Testis (tissue), 5 donors: ENCODE results near the gene ADNP. TPM values are rescaled to one million over a fixed set of nuclear protein-coding genes. Genes with fewer than 3 reads are reported as not detected.
"Not testable (repeated sequence)": the region's sequence is repeated elsewhere in the genome, so short reads cannot be mapped to it uniquely, and the experiment has no call there.

Experiments used
- DNase-seq: peaks from one replicate; pipeline ENCODE4 v3.0.0-alpha.2; 2019
- H3K27ac ChIP-seq, 2 donors: fragments of 200-600 bp; sonication (generic); one replicate each; pipeline ENCODE4 v1.5.1; 2019
- H3K27me3 ChIP-seq: fragments of 200-600 bp; sonication (generic); one replicate; pipeline ENCODE4 v1.5.1; 2019
- H3K36me3 ChIP-seq: fragments of 200-600 bp; sonication (generic); one replicate; pipeline ENCODE4 v1.5.1; 2017; ENCODE audit warnings: low read depth; ENCODE audit errors: missing control alignments
- H3K4me1 ChIP-seq: fragments of 200-600 bp; sonication (generic); one replicate; pipeline ENCODE4 v1.5.1; 2019
- H3K4me3 ChIP-seq, 2 donors: fragments of 200-600 bp; sonication (generic); one replicate each; pipeline ENCODE4 v1.5.1; 2017 to 2019
- H3K9me3 ChIP-seq: fragments of 200-600 bp; sonication (generic); one replicate; pipeline ENCODE4 v1.5.1; 2017
- CTCF ChIP-seq, 3 experiments: fragments of 450-650 bp in 2 of 3; fragments of 200-600 bp in 1 of 3; sonication (generic) in 1 of 3; IDR thresholded peaks; one replicate each; pipeline ENCODE4 v1.5.1; 2016 to 2019; ENCODE audit warnings: antibody characterized with exemption in 3 of 3, mild to moderate bottlenecking in 2 of 3, moderate library complexity in 1 of 3
- POLR2A ChIP-seq: fragments of 450-650 bp; IDR thresholded peaks from one replicate; pipeline ENCODE4 v1.6.1; 2017; ENCODE audit warnings: antibody characterized with exemption, mild to moderate bottlenecking, moderate library complexity
- WGBS, 2 donors: methylation state at CpG; one replicate each; pipeline ENCODE4 v1.1.5; 2018; 5-methylcytosine and 5-hydroxymethylcytosine counted together
- intact Hi-C: fragments of 100-400 bp; cut with DNase I; formaldehyde crosslinking; loops from one replicate; pipeline ENCODE4 v1.15.1; 2023; ENCODE audit warnings: low total_unique reads
- long read RNA-seq, 2 donors: transcript quantifications; one replicate each; lab custom pipeline, GENCODE V29; 2026
- polyA plus RNA-seq: library from polyadenylated mRNA; stranded (reverse); fragments of 350-450 nt; fragmentation: Illumina TruSeq; extraction: RNeasy Lipid Tissue Mini Kit (QIAGEN cat#74804); gene quantifications from one replicate; pipeline ENCODE4 v1.2.3, GENCODE V29; 2014; ENCODE audit warnings: low read depth, low replicate concordance; ENCODE audit not compliant: insufficient read depth
- total RNA-seq, 2 donors: library from RNA; depleted of rRNA; stranded (reverse); fragments of >200 nt; gene quantifications; one replicate each; pipeline ENCODE4 v1.2.3, GENCODE V29; 2016

ADNP gene
- total RNA-seq (100 to 1,000 TPM; 101 to 110 TPM), polyA plus RNA-seq (83.5 TPM)
- long read RNA-seq, donor 1, full-length matches to known transcripts, result 26 of 26 reads
- long read RNA-seq, donor 1, partial matches to known transcripts, result 0 of 26 reads
- long read RNA-seq, donor 1, other reads (novel, unspliced or antisense), result 0 of 26 reads
- long read RNA-seq, donor 2, full-length matches to known transcripts, result 10 of 10 reads
- long read RNA-seq, donor 2, partial matches to known transcripts, result 0 of 10 reads
- long read RNA-seq, donor 2, other reads (novel, unspliced or antisense), result 0 of 10 reads

DNA sequence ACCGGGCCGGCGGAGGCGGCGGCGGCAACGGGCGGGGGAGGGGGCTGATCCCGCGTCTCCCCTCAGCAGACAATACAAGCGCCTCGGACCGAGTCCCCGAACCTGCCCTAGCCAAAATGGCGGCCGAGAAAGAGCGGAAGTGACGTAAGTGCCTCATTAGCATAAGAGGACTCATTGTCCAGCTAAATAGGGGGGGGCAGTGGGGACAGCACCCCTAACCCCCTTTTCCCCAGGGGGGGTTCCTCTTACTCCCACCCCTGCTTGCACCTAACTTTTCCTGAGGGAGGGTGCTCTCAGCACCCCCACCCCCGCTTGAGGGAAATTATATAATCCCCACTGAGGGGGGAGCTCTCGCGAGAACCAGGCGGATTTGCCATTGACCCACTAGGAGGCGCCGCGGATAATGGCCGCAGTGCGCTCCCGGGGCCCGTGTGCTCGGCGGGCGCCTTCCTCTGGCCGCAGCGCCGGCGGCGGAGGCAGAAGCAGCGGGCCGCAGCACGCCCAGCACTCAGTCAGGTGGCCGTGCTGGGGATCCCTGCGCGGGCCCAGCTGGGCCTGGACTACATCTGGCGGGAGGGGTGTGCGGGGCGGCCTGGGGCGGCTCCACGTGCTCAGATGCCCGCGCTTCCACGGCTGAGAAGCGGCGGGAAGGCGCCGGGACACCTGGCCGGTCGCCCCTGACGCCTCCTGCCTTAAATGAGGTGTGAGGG is at the start of gene ADNP:
Gene ADNP (minus strand): TSS at position 132 of the 710 bp plus-strand sequence. CDS start 27,441 bp downstream, outside the sequence.
- H3K27ac ChIP-seq, result peak within 1 kb of the TSS; percentile 97 to 99
- peak; percentile 65 to 88 (median 80) for TF ChIP-seq CTCF (IDR thresholded peaks at IDR 0.05)
- no peak for TF ChIP-seq POLR2A
- no peaks in the 10 kb centered on the region for H3K9me3 ChIP-seq
- peak within 1 kb of the TSS; percentile 83 to 86 for H3K4me3 ChIP-seq
- DNase-seq, result peak; percentile 93
- peaks cover 12% of the 10 kb centered on the region for H3K4me1 ChIP-seq
- 1 to 2% methylated on average over 25 to 41 of the region's 58 CpGs for WGBS, 2 donors
- intact Hi-C loops, result no loop called here
- no peaks in the 10 kb centered on the region for H3K36me3 ChIP-seq
- no peaks in the 10 kb centered on the region for H3K27me3 ChIP-seq

DNA sequence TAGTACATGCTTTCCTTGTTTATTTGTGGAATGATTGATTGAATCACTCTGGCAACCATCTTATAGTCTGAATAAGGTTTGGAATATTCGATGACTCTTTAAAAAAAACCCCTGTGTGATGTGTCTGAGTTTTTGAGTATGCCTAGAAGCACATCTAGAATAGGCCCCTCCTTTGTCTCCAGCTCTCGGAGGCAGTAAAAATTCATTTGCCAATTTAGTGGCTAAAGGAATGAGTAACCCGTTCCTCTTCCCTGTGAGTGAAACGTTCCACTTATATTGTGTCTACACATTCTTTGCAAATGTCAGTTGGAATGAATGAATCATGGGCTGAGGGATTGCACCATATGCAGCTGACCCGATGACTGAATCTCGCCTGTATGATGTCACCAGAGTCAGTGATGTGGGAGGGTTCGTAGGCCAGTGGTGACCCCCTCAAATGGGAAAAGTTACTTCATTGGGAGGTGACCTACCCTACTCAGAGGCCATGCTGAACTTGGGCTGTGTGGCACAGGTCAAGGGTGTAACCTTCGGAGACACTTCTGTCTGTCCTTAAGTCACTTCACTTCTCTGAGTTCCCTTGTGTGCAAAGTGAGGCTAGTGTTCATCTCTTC is 48.9 kb upstream of the ADNP start:
- Histone ChIP-seq H3K4me1 (no peaks in the 10 kb centered on the region), H3K9me3 (no peaks in the 10 kb centered on the region), H3K27me3 (no peaks in the 10 kb centered on the region), H3K4me3 (no peak overlapping the region), H3K27ac (no peak overlapping the region), H3K36me3 (no peaks in the 10 kb centered on the region)
- WGBS, 2 donors, result 74 to 76% methylated on average over 8 of the region's 8 CpGs
- intact Hi-C loops, result no loop called here
- no peak for TF ChIP-seq POLR2A
- TF ChIP-seq CTCF (IDR thresholded peaks at IDR 0.05), result no peak
- DNase-seq, result no peak

GRCh38 chr20:50978533-50978932 is 47.3 kb upstream of the ADNP start:
- DNase-seq, H3K9me3 ChIP-seq, intact Hi-C loops, H3K4me3 ChIP-seq, H3K27ac ChIP-seq, H3K27me3 ChIP-seq, H3K4me1 ChIP-seq, H3K36me3 ChIP-seq: not testable (repeated sequence)
- 91 to 93% methylated on average over 4 of the region's 4 CpGs for WGBS, 2 donors

GRCh38 chr20:50977066-50978021 is 46.1 kb upstream of the ADNP start:
- Histone ChIP-seq H3K4me3 (no peak overlapping the region), H3K27me3 (no peaks in the 10 kb centered on the region), H3K4me1 (no peaks in the 10 kb centered on the region), H3K36me3 (no peaks in the 10 kb centered on the region), H3K9me3 (no peaks in the 10 kb centered on the region), H3K27ac (no peak overlapping the region)
- 57 to 66% methylated on average over 20 of the region's 20 CpGs for WGBS, 2 donors
- TF ChIP-seq CTCF (IDR thresholded peaks at IDR 0.05), result no peak
- TF ChIP-seq POLR2A, result no peak
- intact Hi-C loops, result no loop called here
- no peak for DNase-seq
